Gastrocnemius medialis (tissue), 4 donors: Measurements from ENCODE around the gene MKI67. TPM values are rescaled to one million over a fixed set of nuclear protein-coding genes. Genes with fewer than 3 reads are reported as not detected.

Experiments used
- ATAC-seq, 2 donors: fragments of 150-250 bp; one replicate each; pipeline ENCODE4 v1.9.1; 2016
- DNase-seq, 2 donors: peaks; one replicate each; pipeline ENCODE4 v3.0.0-alpha.2; 2019
- H3K27ac ChIP-seq, 4 donors: fragments of 200-600 bp; sonication (generic); 1 replicate in 1 of 4; 2 replicates in 3 of 4; pipeline ENCODE4 v1.5.1; 2016 to 2018; ENCODE audit warnings: mild to moderate bottlenecking in 2 of 4, moderate library complexity in 1 of 4
- H3K27me3 ChIP-seq, 3 donors: fragments of 200-600 bp; sonication (generic) in 2 of 3; 1 replicate in 1 of 3; 2 replicates in 2 of 3; pipeline versions ENCODE4 v1.5.1 to v1.6.0; 2016 to 2019; ENCODE audit warnings: mild to moderate bottlenecking in 1 of 3, moderate library complexity in 1 of 3
- H3K36me3 ChIP-seq, 2 donors: fragments of 200-600 bp; sonication (generic) in 1 of 2; one replicate each; pipeline ENCODE4 v1.5.1; 2017 to 2018
- H3K4me1 ChIP-seq, 2 donors: fragments of 200-600 bp; sonication (generic) in 1 of 2; one replicate each; pipeline ENCODE4 v1.5.1; 2016 to 2017; ENCODE audit warnings: mild to moderate bottlenecking in 2 of 2
- H3K4me3 ChIP-seq, 4 donors: fragments of 200-600 bp; sonication (generic) in 3 of 4; 1 replicate in 1 of 4; 2 replicates in 3 of 4; pipeline ENCODE4 v1.5.1; 2016 to 2019; ENCODE audit warnings: mild to moderate bottlenecking in 2 of 4
- H3K9me3 ChIP-seq, 3 donors: fragments of 200-600 bp; sonication (generic) in 2 of 3; 1 replicate in 1 of 3; 2 replicates in 2 of 3; pipeline ENCODE4 v1.5.1; 2016 to 2019
- CTCF ChIP-seq, 5 experiments: fragments of 450-650 bp in 3 of 5; fragments of 200-600 bp in 2 of 5; sonication (generic) in 2 of 5; IDR thresholded peaks in 4 of 5; conservative IDR thresholded peaks in 1 of 5; 1 replicate in 4 of 5; 2 replicates in 1 of 5; pipeline ENCODE4 v1.5.1; 2016 to 2019; ENCODE audit warnings: antibody characterized with exemption in 5 of 5, mild to moderate bottlenecking in 3 of 5, moderate library complexity in 3 of 5
- POLR2A ChIP-seq, 2 donors: fragments of 450-650 bp; IDR thresholded peaks; one replicate each; pipeline ENCODE4 v1.6.1; 2017; ENCODE audit warnings: antibody characterized with exemption in 2 of 2, mild to moderate bottlenecking in 2 of 2, moderate library complexity in 2 of 2
- in situ Hi-C, 4 donors: fragments of 200-750 bp; cut with MboI; loops; one replicate each; pipeline versions ENCODE4 v1.15.0 to v1.8.0; 2017; ENCODE audit warnings: low sequenced_read_pairs in 4 of 4
- intact Hi-C: fragments of 100-400 bp; cut with DNase I; formaldehyde crosslinking; loops from one replicate; pipeline ENCODE4 v1.15.1; 2023; ENCODE audit warnings: low total_unique reads
- total RNA-seq, 4 donors: library from RNA; depleted of rRNA; stranded (reverse); fragments of >200 nt; gene quantifications; one replicate each; pipeline versions ENCODE4 v1.1.0 to v1.2.3, GENCODE V29; 2016

The MKI67 gene
- total RNA-seq, 4 donors from 2014 or later: 0.25 to 1.4 (median 0.65) TPM; not detected in 1

- Histone ChIP-seq H3K9me3 (no peaks in the 10 kb centered on the region), H3K4me1 (no peaks in the 10 kb centered on the region), H3K27ac (no peak overlapping the region), H3K27me3 (peaks cover 0 to 17% (median 6%) of the 10 kb centered on the region in 3 donors), H3K36me3 (no peaks in the 10 kb centered on the region), H3K4me3 (peak overlapping the region in 3 of 4 donors; percentile 24 to 47 (median 39))
- DNase-seq (no peak), ATAC-seq (no peak)
- TF ChIP-seq CTCF (IDR thresholded peaks at IDR 0.05 in 4 of 5, conservative IDR thresholded peaks at IDR 0.05 in 1 of 5): no peak
- no peak for TF ChIP-seq POLR2A (IDR thresholded peaks at IDR 0.05)
- in situ Hi-C loops: no loop called here
- intact Hi-C loops: loop anchor here (2.0 kb wide), 1 partner anchor 72 kb away; no protein-coding TSS in a partner anchor
These were observed 24.3 kb upstream of the MKI67 start for GRCh38 chr10:128150561-128150960.

- H3K27me3 ChIP-seq: peaks cover 0 to 17% (median 6%) of the 10 kb centered on the region in 3 donors
- intact Hi-C loops: loop anchor here (2.0 kb wide), 1 partner anchor 71 kb away; no protein-coding TSS in a partner anchor
- in situ Hi-C loops: no loop called here
- H3K36me3 ChIP-seq: no peaks in the 10 kb centered on the region
- ATAC-seq (peak in 1 of 2 donors; percentile 44), DNase-seq (no peak)
- TF ChIP-seq CTCF (IDR thresholded peaks at IDR 0.05 in 4 of 5, conservative IDR thresholded peaks at IDR 0.05 in 1 of 5) (peak; percentile 32 to 67 (median 41)), POLR2A (IDR thresholded peaks at IDR 0.05) (no peak)
- H3K9me3 ChIP-seq: no peaks in the 10 kb centered on the region
- no peaks in the 10 kb centered on the region for H3K4me1 ChIP-seq
- H3K4me3 ChIP-seq: peak overlapping the region; percentile 24 to 47 (median 36)
- H3K27ac ChIP-seq: no peak overlapping the region
These were observed 23.8 kb upstream of the MKI67 start for GRCh38 chr10:128150045-128150493.

- Histone ChIP-seq H3K36me3 (no peaks in the 10 kb centered on the region), H3K9me3 (no peaks in the 10 kb centered on the region), H3K27me3 (peaks cover 0 to 17% (median 6%) of the 10 kb centered on the region in 3 donors), H3K27ac (no peak overlapping the region), H3K4me1 (no peaks in the 10 kb centered on the region), H3K4me3 (no peak overlapping the region)
- in situ Hi-C loops: no loop called here
- intact Hi-C loops: loop anchor here (2.0 kb wide), 1 partner anchor 71 kb away; no protein-coding TSS in a partner anchor
- TF ChIP-seq POLR2A (IDR thresholded peaks at IDR 0.05) (no peak), CTCF (IDR thresholded peaks at IDR 0.05 in 4 of 5, conservative IDR thresholded peaks at IDR 0.05 in 1 of 5) (no peak)
- DNase-seq (no peak), ATAC-seq (no peak)
These were observed 23.2 kb upstream of the MKI67 start for GRCh38 chr10:128149267-128150014.

GRCh38 chr10:128147669-128148068 lies 21.4 kb upstream of the MKI67 start:
- intact Hi-C loops: no loop called here
- TF ChIP-seq CTCF (IDR thresholded peaks at IDR 0.05 in 4 of 5, conservative IDR thresholded peaks at IDR 0.05 in 1 of 5): no peak
- no peak for TF ChIP-seq POLR2A (IDR thresholded peaks at IDR 0.05)

More at GRCh38 chr10:128147669-128148068, 21.4 kb upstream of the MKI67 start:
- DNase-seq: no peak
- Histone ChIP-seq H3K36me3 (no peaks in the 10 kb centered on the region), H3K27ac (no peak overlapping the region), H3K9me3 (no peaks in the 10 kb centered on the region), H3K4me3 (no peak overlapping the region), H3K4me1 (no peaks in the 10 kb centered on the region), H3K27me3 (peaks cover 0 to 17% (median 6%) of the 10 kb centered on the region in 3 donors)
- in situ Hi-C loops: no loop called here
- no peak for ATAC-seq
